ENCODE results near the gene PDE4D.

- TF ChIP-seq FOXK2 (IDR thresholded peaks at IDR 0.05) (no peak), CTCF (IDR thresholded peaks at IDR 0.05 in 2 of 3, conservative IDR thresholded peaks at IDR 0.05 in 1 of 3; ENCODE audit: control insufficient read depth in 2 of 3, extremely low read depth in 1 of 3, insufficient read depth in 1 of 3, low read depth in 3 of 3, low read length in 3 of 3) (no peak)
Observed at GRCh38 chr5:59685793-59686192, 207.7 kb downstream of the PDE4D start.

Measured in GM12878 (cell line).